K562 (cell line): Measurements from ENCODE around the gene CIART. TPM values are rescaled to one million over a fixed set of nuclear protein-coding genes. Genes with fewer than 3 reads are reported as not detected.

Source experiments
- C11orf30 ChIP-seq: fragments of 450-650 bp; IDR thresholded peaks from 2 replicates; pipeline ENCODE4 v1.6.1; 2016; ENCODE audit warnings: low read depth, mild to moderate bottlenecking
- CTBP1 ChIP-seq: fragments of 450-650 bp; IDR thresholded peaks from 2 replicates; pipeline ENCODE4 v1.6.1; 2016; ENCODE audit warnings: borderline replicate concordance
- GATAD2A ChIP-seq: fragments of 450-650 bp; IDR thresholded peaks from 2 replicates; pipeline ENCODE4 v1.6.1; 2017
- HCFC1 ChIP-seq: IDR thresholded peaks from 2 replicates; pipeline ENCODE4 v1.6.1; 2012; ENCODE audit warnings: low read depth, low read length, improper control_type of control experiment
- HEY1 ChIP-seq: fragments of 250-450 bp; sonication (Bioruptor Pico); IDR thresholded peaks from 2 replicates; pipeline ENCODE4 v1.5.0; 2020; ENCODE audit warnings: mild to moderate bottlenecking, moderate library complexity, borderline replicate concordance
- HNRNPLL ChIP-seq: fragments of 200-400 bp; formaldehyde crosslinking; IDR thresholded peaks from 2 replicates; pipeline ENCODE4 v1.6.1; 2017; ENCODE audit warnings: low read length, low read depth, mild to moderate bottlenecking; ENCODE audit not compliant: poor library complexity, severe bottlenecking
- MAZ ChIP-seq, 2 experiments: fragments of 450-650 bp in 1 of 2; sonication (generic) in 1 of 2; formaldehyde crosslinking; IDR thresholded peaks in 1 of 2; conservative IDR thresholded peaks in 1 of 2; 2 replicates each; pipeline versions ENCODE4 v1.4.0 to v1.5.0; 2020; ENCODE audit warnings: mild to moderate bottlenecking in 1 of 2, missing genetic modification reagents in 1 of 2
- MED1 ChIP-seq: sonication (generic); formaldehyde crosslinking; IDR thresholded peaks from 2 replicates; pipeline ENCODE4 v1.8.1; 2023; ENCODE audit warnings: missing genetic modification reagents, borderline replicate concordance
- PKNOX1 ChIP-seq: fragments of 450-650 bp; IDR thresholded peaks from 2 replicates; pipeline ENCODE4 v1.6.1; 2016
- RB1 ChIP-seq: fragments of 450-650 bp; IDR thresholded peaks from 2 replicates; pipeline ENCODE4 v1.6.1; 2017; ENCODE audit warnings: low read depth, mild to moderate bottlenecking
- RBBP5 ChIP-seq: fragments of 200-600 bp; sonication (generic); IDR thresholded peaks from 2 replicates; pipeline ENCODE4 v1.6.1; 2012; ENCODE audit warnings: borderline replicate concordance, mild to moderate bottlenecking, low read length, control low read depth, inconsistent platforms; ENCODE audit not compliant: insufficient read depth, poor library complexity, severe bottlenecking
- RUNX1 ChIP-seq: sonication (generic); IDR thresholded peaks from 2 replicates; pipeline ENCODE4 v1.6.1; 2016; ENCODE audit warnings: antibody characterized with exemption, low read depth
- SMAD2 ChIP-seq: fragments of 150-350 bp; IDR thresholded peaks from 2 replicates; pipeline ENCODE4 v1.6.1; 2014; ENCODE audit warnings: low read depth, mild to moderate bottlenecking, low read length
- SMARCC2 ChIP-seq: fragments of 450-650 bp; IDR thresholded peaks from 2 replicates; pipeline ENCODE4 v1.6.1; 2017; ENCODE audit warnings: antibody characterized with exemption, moderate library complexity, mild to moderate bottlenecking, low read depth
- SRSF3 ChIP-seq: fragments of 200-400 bp; formaldehyde crosslinking; IDR thresholded peaks from 2 replicates; pipeline ENCODE4 v1.6.1; 2016; ENCODE audit warnings: mild to moderate bottlenecking, low read length, moderate library complexity; ENCODE audit not compliant: insufficient read depth
- ZBTB34 ChIP-seq: fragments of 250-450 bp; sonication (Bioruptor Pico); IDR thresholded peaks from 2 replicates; pipeline ENCODE4 v1.8.0; 2021; ENCODE audit warnings: mild to moderate bottlenecking, moderate library complexity
- ZC3H11A ChIP-seq: IDR thresholded peaks from 2 replicates; pipeline ENCODE4 v1.6.1; 2012; ENCODE audit warnings: low read depth, low read length, improper control_type of control experiment
- ZFP91 ChIP-seq: sonication (generic); formaldehyde crosslinking; IDR thresholded peaks from 2 replicates; pipeline ENCODE4 v1.8.0; 2022; ENCODE audit warnings: mild to moderate bottlenecking, missing genetic modification reagents
- ZNF121 ChIP-seq: sonication (generic); formaldehyde crosslinking; conservative IDR thresholded peaks from 2 replicates; pipeline ENCODE4 v1.8.0; 2022; ENCODE audit warnings: missing genetic modification reagents
- ZNF347 ChIP-seq: fragments of 450-650 bp; formaldehyde crosslinking; IDR thresholded peaks from 2 replicates; pipeline ENCODE4 v1.4.0; 2020; ENCODE audit warnings: low read depth, mild to moderate bottlenecking, moderate library complexity
- ZNF354B ChIP-seq: fragments of 250-450 bp; sonication (Bioruptor Pico); IDR thresholded peaks from 2 replicates; pipeline ENCODE4 v1.4.0; 2020
- ZSCAN32 ChIP-seq: fragments of 450-650 bp; formaldehyde crosslinking; IDR thresholded peaks from 2 replicates; pipeline ENCODE4 v1.4.0; 2020; ENCODE audit warnings: mild to moderate bottlenecking, moderate library complexity
- polyA plus RNA-seq, 8 experiments: library from polyadenylated mRNA; depleted of rRNA in 4 of 8; stranded (reverse) in 5 of 8; unstranded in 3 of 8; fragments of >200 nt; fragmentation: Nextera tagmentation in 2 of 8; fragmentation: Illumina TruSeq in 1 of 8; extraction: Ambion mirVana in 2 of 8; extraction: Trizol in 1 of 8; gene quantifications; 2 replicates each; pipeline versions ENCODE4 v1.2.1 to v1.2.3, GENCODE V29; 2011 to 2014; ENCODE audit warnings: inconsistent platforms in 1 of 8, missing spikeins in 1 of 8
- total RNA-seq, 7 experiments: library from RNA; depleted of rRNA in 6 of 7; stranded (reverse); fragments of >200 nt in 6 of 7; fragmentation: Illumina TruSeq in 2 of 7; extraction: Trizol in 2 of 7; gene quantifications; 2 replicates each; pipeline versions ENCODE4 v1.2.1 to v1.2.3, GENCODE V29; 2011 to 2021; ENCODE audit warnings: low replicate concordance in 1 of 7
- TF ChIP-seq, protein P1 (sequence below): fragments of 250-450 bp; sonication (Bioruptor Pico); IDR thresholded peaks from 2 replicates; pipeline ENCODE4 v1.8.0; 2022; ENCODE audit warnings: inconsistent platforms

CIART gene
- total and polyA plus RNA-seq, 9 of the 15 experiments (the other 6 are each of a cell fraction or from before 2014, with no cell fraction given): 0.07 to 0.35 (median 0.19) TPM; not detected in 2

GRCh38 chr1:150234566-150235293, 47.6 kb upstream of the CIART start (continued):
- TF ChIP-seq SMAD2 (no peak), RBBP5 (peak; percentile 71), MAZ (CRISPR knock-in tag; conservative IDR thresholded peaks at IDR 0.05 in 1 of 2, IDR thresholded peaks at IDR 0.05 in 1 of 2) (peak in 1 of 2 experiments; percentile 52; a peak in 3 of 4 replicates), HEY1 (CRISPR knock-in tag) (no peak), ZNF347 (CRISPR knock-in tag) (no peak), SMARCC2 (no peak), ZBTB34 (no peak), RB1 (peak; percentile 42; the same call in 1 of the 2 replicates), ZNF121 (CRISPR knock-in tag) (no peak), RUNX1 (no peak), GATAD2A (no peak), ZSCAN32 (CRISPR knock-in tag) (no peak), CTBP1 (peak; percentile 50; the same call in 1 of the 2 replicates), SRSF3 (no peak), ZFP91 (no peak), ZNF354B (CRISPR knock-in tag) (no peak), MED1 (no peak), C11orf30 (no peak), HCFC1 (no peak), HNRNPLL (peak; percentile 42), ZC3H11A (no peak), PKNOX1 (peak; percentile 75)
- TF ChIP-seq, protein P1, sequence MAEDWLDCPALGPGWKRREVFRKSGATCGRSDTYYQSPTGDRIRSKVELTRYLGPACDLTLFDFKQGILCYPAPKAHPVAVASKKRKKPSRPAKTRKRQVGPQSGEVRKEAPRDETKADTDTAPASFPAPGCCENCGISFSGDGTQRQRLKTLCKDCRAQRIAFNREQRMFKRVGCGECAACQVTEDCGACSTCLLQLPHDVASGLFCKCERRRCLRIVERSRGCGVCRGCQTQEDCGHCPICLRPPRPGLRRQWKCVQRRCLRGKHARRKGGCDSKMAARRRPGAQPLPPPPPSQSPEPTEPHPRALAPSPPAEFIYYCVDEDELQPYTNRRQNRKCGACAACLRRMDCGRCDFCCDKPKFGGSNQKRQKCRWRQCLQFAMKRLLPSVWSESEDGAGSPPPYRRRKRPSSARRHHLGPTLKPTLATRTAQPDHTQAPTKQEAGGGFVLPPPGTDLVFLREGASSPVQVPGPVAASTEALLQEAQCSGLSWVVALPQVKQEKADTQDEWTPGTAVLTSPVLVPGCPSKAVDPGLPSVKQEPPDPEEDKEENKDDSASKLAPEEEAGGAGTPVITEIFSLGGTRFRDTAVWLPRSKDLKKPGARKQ: no peak
